ENCODE data around the gene ESYT3.

GRCh38 chr3:138472141-138472825, 37.9 kb downstream of the ESYT3 start:
- TF ChIP-seq POLR2AphosphoS5 (IDR thresholded peaks at IDR 0.05; ENCODE audit: low read depth) (no peak), CTCF (IDR thresholded peaks at IDR 0.05; ENCODE audit: insufficient read depth, low read length) (no peak), GABPA (IDR thresholded peaks at IDR 0.05; ENCODE audit: low read depth) (no peak), SPI1 (IDR thresholded peaks at IDR 0.05; ENCODE audit: borderline replicate concordance, low read depth) (no peak), REST (IDR thresholded peaks at IDR 0.05; ENCODE audit: insufficient replicate concordance, low read depth) (no peak)

Data from HL-60 (cell line).